ENCODE data around the gene KRTAP9-7. TPM values are rescaled to one million over a fixed set of nuclear protein-coding genes. Genes with fewer than 3 reads are reported as not detected.

KRTAP9-7 gene
- total RNA-seq, 2 experiments from 2014 or later, result not detected

DNA sequence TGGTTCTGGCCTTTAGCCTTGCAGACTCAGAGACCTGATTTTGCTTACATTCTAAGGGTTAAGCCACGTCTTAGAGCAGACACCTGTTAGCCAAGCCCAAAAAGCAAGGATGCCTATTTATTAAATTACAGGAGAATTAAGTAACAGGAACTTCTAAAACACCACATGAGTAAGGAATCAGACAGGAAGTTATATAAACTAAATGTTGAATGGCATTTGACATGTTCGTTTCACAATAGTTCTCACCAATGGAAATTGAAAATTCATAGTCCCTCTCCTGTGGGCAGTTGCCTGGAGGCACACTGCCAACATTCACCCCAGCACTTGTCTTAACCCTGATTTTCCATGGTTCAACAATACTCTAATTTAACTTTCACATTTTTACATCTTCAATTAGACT is 9.0 kb downstream of the KRTAP9-7 start:
- H3K9me3 Mint-ChIP-seq (ENCODE audit: low read depth), result no peaks in the 10 kb centered on the region
- peaks cover 14% of the 10 kb centered on the region for H3K4me1 Mint-ChIP-seq

DNA sequence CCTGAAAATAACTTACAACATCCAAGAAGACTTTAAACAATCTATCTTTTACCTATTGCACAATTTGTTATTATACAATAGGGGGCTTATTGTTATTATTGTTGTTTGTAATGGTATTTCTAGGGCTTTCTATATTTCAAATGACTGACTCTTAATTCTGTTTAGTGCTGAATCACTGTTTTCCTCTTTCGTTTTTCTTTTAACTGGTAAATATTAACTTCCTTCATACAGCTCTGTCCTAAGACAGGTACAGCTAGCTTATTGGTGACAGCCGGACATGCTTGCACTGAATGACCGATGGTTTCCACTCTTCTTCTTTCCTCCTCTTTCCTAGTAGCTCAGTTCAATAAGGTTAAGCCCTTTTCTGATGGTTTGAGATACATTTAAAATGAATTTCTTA is 11.6 kb downstream of the KRTAP9-7 start:
- H3K9me3 Mint-ChIP-seq (ENCODE audit: low read depth), result no peaks in the 10 kb centered on the region
- no peak overlapping the region for H3K4me3 Mint-ChIP-seq
- peaks cover 14% of the 10 kb centered on the region for H3K4me1 Mint-ChIP-seq
- ATAC-seq (no peak), DNase-seq (no peak)
- no peaks in the 10 kb centered on the region for H3K27me3 Mint-ChIP-seq
- no peaks in the 10 kb centered on the region for H3K36me3 Mint-ChIP-seq (ENCODE audit: low read depth)
- intact Hi-C loops (cut with DNase I, micrococcal nuclease), result no loop called here
- ChIA-PET POLR2A (no interaction called here), CTCF (interaction anchor here (0.8 kb wide), 1 partner anchor 206 kb away, joined by 4 read pairs; no protein-coding TSS in a partner anchor)
- no peak overlapping the region for H3K27ac Mint-ChIP-seq

More for the DNA sequence above, 9.0 kb downstream of the KRTAP9-7 start:
- Mint-ChIP-seq H3K4me3 (no peak overlapping the region), H3K27me3 (no peaks in the 10 kb centered on the region), H3K36me3 (ENCODE audit: low read depth) (no peaks in the 10 kb centered on the region), H3K27ac (no peak overlapping the region)
- ATAC-seq (no peak), DNase-seq (no peak)
- POLR2A ChIA-PET, result no interaction called here
- CTCF ChIA-PET, result no interaction called here
- intact Hi-C loops (cut with DNase I, micrococcal nuclease), result no loop called here

DNA sequence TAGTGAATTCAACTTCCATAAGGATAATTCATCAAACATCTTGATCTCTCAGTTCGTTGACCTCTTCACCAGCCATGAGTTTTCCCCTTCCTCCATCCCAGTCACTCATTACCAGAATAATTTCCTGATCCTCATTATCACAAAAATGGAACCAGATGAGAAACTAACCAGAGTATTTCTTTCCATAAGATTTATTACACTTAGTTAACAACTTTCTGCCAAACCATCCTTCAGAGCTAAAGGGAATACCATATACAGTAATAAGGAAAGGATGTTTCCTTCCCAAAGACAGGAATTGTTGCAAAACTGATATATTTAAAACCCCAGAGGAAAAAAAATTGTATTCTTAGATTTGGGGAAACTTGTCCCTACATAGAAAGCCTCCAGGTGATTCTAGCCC is 18.5 kb downstream of the KRTAP9-7 start:
- H3K4me3 Mint-ChIP-seq, result no peak overlapping the region

GRCh38 chr17:41296846-41297245 is 21.3 kb downstream of the KRTAP9-7 start:
- ChIA-PET POLR2A (no interaction called here), CTCF (no interaction called here)
- Mint-ChIP-seq H3K27ac (no peak overlapping the region), H3K4me1 (peaks cover 5% of the 10 kb centered on the region), H3K36me3 (ENCODE audit: low read depth) (no peaks in the 10 kb centered on the region), H3K9me3 (ENCODE audit: low read depth) (no peaks in the 10 kb centered on the region), H3K27me3 (no peaks in the 10 kb centered on the region), H3K4me3 (no peak overlapping the region)
- ATAC-seq, result no peak
- intact Hi-C loops (cut with DNase I, micrococcal nuclease), result no loop called here
- no peak for DNase-seq

More for the DNA sequence above, 18.5 kb downstream of the KRTAP9-7 start:
- no peaks in the 10 kb centered on the region for H3K27me3 Mint-ChIP-seq
- no peaks in the 10 kb centered on the region for H3K36me3 Mint-ChIP-seq (ENCODE audit: low read depth)
- POLR2A ChIA-PET, result no interaction called here
- no peak for ATAC-seq
- H3K9me3 Mint-ChIP-seq (ENCODE audit: low read depth), result no peaks in the 10 kb centered on the region
- CTCF ChIA-PET, result no interaction called here
- no peak for DNase-seq
- H3K4me1 Mint-ChIP-seq, result no peaks in the 10 kb centered on the region
- H3K27ac Mint-ChIP-seq, result no peak overlapping the region
- intact Hi-C loops (cut with DNase I, micrococcal nuclease), result no loop called here

DNA sequence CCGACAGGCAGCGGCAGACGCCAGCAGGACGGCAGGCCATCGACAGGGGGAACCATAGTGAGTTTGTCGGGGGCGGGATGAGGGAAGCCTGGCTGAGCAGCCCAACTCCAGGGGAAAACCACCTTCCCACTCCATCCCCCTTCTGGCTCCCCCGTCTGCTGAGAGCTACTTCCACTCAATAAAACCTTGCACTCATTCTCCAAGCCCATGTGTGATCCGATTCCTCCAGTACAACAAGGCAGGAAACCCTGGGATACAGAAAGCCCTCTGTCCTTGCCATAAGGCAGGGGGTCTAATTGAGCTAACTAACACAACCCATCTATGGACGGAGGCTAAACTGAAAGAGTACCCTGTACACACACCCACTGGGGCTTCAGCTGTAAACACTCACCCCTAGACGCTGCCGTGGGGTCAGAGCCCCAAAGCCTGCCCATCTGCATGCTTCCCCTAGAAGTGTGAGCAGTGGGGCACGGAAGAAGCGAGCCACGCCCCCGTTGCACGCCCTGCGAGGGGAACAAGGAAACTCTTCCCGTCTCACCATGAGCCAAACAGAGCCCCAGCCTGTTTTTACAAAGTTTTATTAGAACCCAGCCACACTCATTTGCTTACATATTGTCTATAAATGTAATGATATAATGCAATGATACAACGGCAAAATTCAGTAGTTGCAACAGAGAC is 23.1 kb downstream of the KRTAP9-7 start:
- CTCF ChIA-PET, result no interaction called here
- intact Hi-C loops (cut with DNase I, micrococcal nuclease), result no loop called here
- ATAC-seq, result no peak

GRCh38 chr17:41301204-41301790 is 25.8 kb downstream of the KRTAP9-7 start:
- peaks cover 5% of the 10 kb centered on the region for H3K4me1 Mint-ChIP-seq
- CTCF ChIA-PET, result no interaction called here
- no peak for DNase-seq
- POLR2A ChIA-PET, result no interaction called here
- no peak overlapping the region for H3K4me3 Mint-ChIP-seq
- H3K27ac Mint-ChIP-seq, result no peak overlapping the region
- H3K36me3 Mint-ChIP-seq (ENCODE audit: low read depth), result no peaks in the 10 kb centered on the region
- no peaks in the 10 kb centered on the region for H3K9me3 Mint-ChIP-seq (ENCODE audit: low read depth)
- intact Hi-C loops (cut with DNase I, micrococcal nuclease), result no loop called here
- H3K27me3 Mint-ChIP-seq, result no peaks in the 10 kb centered on the region
- no peak for ATAC-seq

More for the DNA sequence above, 23.1 kb downstream of the KRTAP9-7 start:
- no peak for DNase-seq
- no peak overlapping the region for H3K4me3 Mint-ChIP-seq
- no peaks in the 10 kb centered on the region for H3K36me3 Mint-ChIP-seq (ENCODE audit: low read depth)
- H3K4me1 Mint-ChIP-seq, result peaks cover 5% of the 10 kb centered on the region
- H3K27me3 Mint-ChIP-seq, result no peaks in the 10 kb centered on the region
- H3K27ac Mint-ChIP-seq, result no peak overlapping the region
- POLR2A ChIA-PET, result no interaction called here
- H3K9me3 Mint-ChIP-seq (ENCODE audit: low read depth), result no peaks in the 10 kb centered on the region

GRCh38 chr17:41301916-41302901 is 26.7 kb downstream of the KRTAP9-7 start, which contains the start of gene KRTAP29-1:
Gene KRTAP29-1 (minus strand): TSS chr17:41302851. CDS start chr17:41302851, 0 bp downstream.
- H3K36me3 Mint-ChIP-seq (ENCODE audit: low read depth), result no peaks in the 10 kb centered on the region
- H3K4me1 Mint-ChIP-seq, result peaks cover 14% of the 10 kb centered on the region
- no peak within 1 kb of the TSS for H3K27ac Mint-ChIP-seq
- no peak for DNase-seq
- ChIA-PET CTCF (interaction anchor here (0.6 kb wide), 1 partner anchor 11 kb away, joined by 3 read pairs; no protein-coding TSS in a partner anchor), POLR2A (no interaction called here)
- no peak for ATAC-seq
- H3K27me3 Mint-ChIP-seq, result no peaks in the 10 kb centered on the region
- intact Hi-C loops (cut with DNase I, micrococcal nuclease), result no loop called here
- H3K9me3 Mint-ChIP-seq (ENCODE audit: low read depth), result no peaks in the 10 kb centered on the region
- no peak within 1 kb of the TSS for H3K4me3 Mint-ChIP-seq

DNA sequence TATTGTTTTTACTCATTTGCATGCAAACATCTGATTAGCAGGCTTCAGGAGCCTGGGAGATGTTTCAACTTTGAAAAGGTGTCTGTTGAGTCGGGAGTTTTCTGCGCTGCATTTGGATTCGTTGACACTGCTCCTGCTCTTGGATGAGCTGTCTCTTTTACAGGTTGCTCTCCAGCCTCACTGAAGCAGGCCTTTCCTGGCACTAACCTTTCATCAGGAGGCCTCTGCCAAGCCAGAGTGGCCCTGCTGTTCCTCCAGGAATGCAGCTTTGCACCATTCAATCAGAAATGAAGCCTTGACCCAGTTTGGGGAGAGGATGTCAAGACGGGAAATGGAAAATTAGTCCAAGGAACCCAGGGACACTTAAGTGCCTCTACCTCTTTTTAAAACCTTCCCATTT is 27.5 kb downstream of the KRTAP9-7 start:
- ChIA-PET CTCF (no interaction called here), POLR2A (no interaction called here)
- intact Hi-C loops (cut with DNase I, micrococcal nuclease), result no loop called here
- Mint-ChIP-seq H3K27ac (no peak overlapping the region), H3K9me3 (ENCODE audit: low read depth) (no peaks in the 10 kb centered on the region), H3K36me3 (ENCODE audit: low read depth) (no peaks in the 10 kb centered on the region), H3K4me3 (no peak overlapping the region), H3K4me1 (peaks cover 22% of the 10 kb centered on the region), H3K27me3 (no peaks in the 10 kb centered on the region)
- no peak for ATAC-seq
- no peak for DNase-seq

DNA sequence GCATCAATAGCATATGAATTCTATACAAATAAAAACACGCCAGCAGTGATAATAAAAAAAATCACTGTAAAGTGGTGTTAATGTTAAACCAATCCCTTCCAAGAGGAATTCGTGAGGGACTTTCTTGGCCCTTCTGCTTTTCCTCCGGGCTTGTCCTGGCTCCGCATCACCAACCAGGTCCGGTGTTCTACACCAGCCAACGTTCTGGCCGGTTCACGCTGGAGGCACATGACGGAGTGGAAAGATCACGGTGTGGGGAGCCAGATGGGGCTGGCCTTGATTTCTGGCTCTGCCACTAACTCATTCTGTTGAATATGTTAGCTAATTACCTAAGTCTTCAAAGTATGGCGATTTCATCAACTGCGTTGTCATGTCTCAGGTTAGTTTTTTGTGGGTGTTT is 28.6 kb downstream of the KRTAP9-7 start:
- Mint-ChIP-seq H3K9me3 (ENCODE audit: low read depth) (no peaks in the 10 kb centered on the region), H3K27ac (no peak overlapping the region), H3K36me3 (ENCODE audit: low read depth) (no peaks in the 10 kb centered on the region), H3K4me1 (peaks cover 33% of the 10 kb centered on the region), H3K27me3 (no peaks in the 10 kb centered on the region), H3K4me3 (no peak overlapping the region)
- ChIA-PET CTCF (no interaction called here), POLR2A (no interaction called here)
- DNase-seq (no peak), ATAC-seq (no peak)
- intact Hi-C loops (cut with DNase I, micrococcal nuclease), result no loop called here

DNA sequence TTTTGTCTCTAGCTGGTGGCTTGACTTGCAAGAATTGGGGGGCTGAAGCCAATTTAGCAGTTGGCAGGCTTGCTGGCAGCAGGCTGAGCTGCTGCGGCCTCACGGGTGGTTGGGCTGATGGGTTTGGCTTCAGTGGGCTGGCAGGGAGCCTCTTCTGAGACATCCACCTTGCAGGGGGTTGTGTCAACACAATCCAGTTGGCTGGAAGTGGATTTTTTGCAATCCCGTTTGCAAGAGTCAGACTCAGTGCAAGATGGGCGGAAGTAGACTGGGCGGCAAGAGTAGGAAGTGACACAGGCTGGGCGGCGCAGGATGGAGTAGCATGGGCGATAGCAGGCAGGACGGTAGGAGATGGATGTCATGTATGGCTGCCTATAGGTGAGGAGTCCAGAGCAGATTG is 32.1 kb downstream of the KRTAP9-7 start:
- no peaks in the 10 kb centered on the region for H3K27me3 Mint-ChIP-seq
- no peak for DNase-seq
- intact Hi-C loops (cut with DNase I, micrococcal nuclease), result no loop called here
- ATAC-seq, result no peak
- H3K36me3 Mint-ChIP-seq (ENCODE audit: low read depth), result no peaks in the 10 kb centered on the region
- peak overlapping the region; percentile 83 for H3K27ac Mint-ChIP-seq
- ChIA-PET CTCF (interaction anchor here (0.5 to 2.9 kb wide), 3 partner anchors 14 to 189 kb away, joined by 3 to 24 read pairs (median 3); no protein-coding TSS in a partner anchor), POLR2A (no interaction called here)
- no peaks in the 10 kb centered on the region for H3K9me3 Mint-ChIP-seq (ENCODE audit: low read depth)
- H3K4me1 Mint-ChIP-seq, result peaks cover 52% of the 10 kb centered on the region
- H3K4me3 Mint-ChIP-seq, result no peak overlapping the region

DNA sequence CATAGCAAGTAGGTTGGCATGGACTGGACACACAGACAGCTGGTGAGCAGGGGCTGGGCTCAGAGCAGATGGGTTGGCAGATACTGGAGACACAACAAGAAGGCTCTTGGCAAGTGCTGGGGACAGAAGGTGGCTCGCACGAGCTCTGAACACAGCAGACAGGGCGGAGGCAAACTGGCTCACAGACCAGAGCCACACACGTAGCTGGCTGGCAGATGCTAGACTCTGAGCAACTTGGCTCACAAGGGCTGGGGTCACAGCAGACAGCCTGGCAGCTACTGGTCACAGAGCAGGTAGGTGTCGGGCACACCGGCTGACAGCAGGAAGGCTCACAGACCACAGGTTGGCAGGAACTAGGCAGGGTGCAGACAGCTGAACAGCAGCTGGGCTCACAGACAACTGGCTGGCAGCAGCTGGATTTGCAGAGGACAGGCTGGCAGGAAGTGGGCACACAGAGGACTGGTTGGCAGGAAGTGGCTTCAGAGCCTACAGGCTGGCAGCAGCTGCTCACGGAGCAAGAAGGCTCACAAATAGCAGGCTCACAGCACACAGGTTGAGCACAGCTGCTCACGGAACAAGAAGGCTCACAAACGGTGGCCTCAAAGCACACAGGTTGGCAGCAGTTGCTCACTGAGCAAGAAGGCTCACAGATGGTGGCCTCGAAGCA is 32.9 kb downstream of the KRTAP9-7 start:
- Mint-ChIP-seq H3K27ac (peak overlapping the region; percentile 83), H3K27me3 (no peaks in the 10 kb centered on the region), H3K4me1 (peaks cover 52% of the 10 kb centered on the region), H3K9me3 (ENCODE audit: low read depth) (no peaks in the 10 kb centered on the region), H3K4me3 (peak overlapping the region; percentile 47), H3K36me3 (ENCODE audit: low read depth) (no peaks in the 10 kb centered on the region)
- intact Hi-C loops (cut with DNase I, micrococcal nuclease), result no loop called here
- ATAC-seq (peak; percentile 80), DNase-seq (peak; percentile 76)
- ChIA-PET CTCF (interaction anchor here (0.7 to 2.9 kb wide), 5 partner anchors 14 to 192 kb away, joined by 3 to 24 read pairs (median 3); no protein-coding TSS in a partner anchor), POLR2A (interaction anchor here (1.0 kb wide), 1 partner anchor 14 kb away, joined by 5 read pairs; no protein-coding TSS in a partner anchor)

Data from activated CD4-positive, alpha-beta T cell treated with anti-CD3 and anti-CD28 coated beads for 36 hours (primary cell).